ENCODE results near the gene TUBB2B. TPM values are rescaled to one million over a fixed set of nuclear protein-coding genes. Genes with fewer than 3 reads are reported as not detected.

The TUBB2B gene
- total and polyA plus RNA-seq, 4 donors = 0.22 to 4.6 (median 3.2) TPM

DNA sequence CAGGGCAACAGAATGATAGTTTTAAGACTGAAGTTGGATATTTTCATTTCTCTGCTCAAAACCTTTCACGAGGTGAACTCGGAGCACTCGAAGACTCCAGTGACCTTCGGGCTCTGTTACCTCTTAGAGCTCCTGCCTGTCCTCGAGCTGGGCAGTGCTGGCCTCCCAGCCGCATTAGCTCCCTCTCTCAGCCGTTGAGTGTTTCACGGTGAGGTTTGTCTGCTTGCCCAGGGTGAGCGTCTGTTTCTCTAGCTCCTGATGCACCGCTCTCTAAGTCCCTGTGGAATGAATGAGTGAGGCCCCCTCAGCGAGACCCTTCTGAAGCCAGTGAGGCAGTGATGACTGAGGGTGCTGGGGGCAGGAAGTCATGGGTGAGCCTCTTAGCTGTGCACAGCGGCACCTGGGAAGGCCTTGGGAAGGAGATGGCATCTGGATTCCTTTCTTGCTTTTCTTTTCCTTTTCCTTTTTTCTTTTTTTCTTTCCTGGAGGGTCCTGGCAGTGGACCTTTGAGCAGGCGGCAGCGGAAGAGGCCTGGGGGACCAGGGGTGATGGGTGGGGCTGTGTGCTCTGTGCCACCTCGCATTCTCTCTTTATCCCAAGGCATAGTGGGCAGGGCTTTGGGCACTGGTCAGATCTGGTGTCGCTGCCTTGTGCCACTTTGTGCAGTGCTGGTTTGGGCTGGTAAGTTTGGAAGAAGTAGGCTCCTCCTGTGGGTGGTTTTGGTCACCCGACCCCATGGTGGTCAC lies 33.5 kb upstream of the TUBB2B start (continued):
- TF ChIP-seq, protein P1, sequence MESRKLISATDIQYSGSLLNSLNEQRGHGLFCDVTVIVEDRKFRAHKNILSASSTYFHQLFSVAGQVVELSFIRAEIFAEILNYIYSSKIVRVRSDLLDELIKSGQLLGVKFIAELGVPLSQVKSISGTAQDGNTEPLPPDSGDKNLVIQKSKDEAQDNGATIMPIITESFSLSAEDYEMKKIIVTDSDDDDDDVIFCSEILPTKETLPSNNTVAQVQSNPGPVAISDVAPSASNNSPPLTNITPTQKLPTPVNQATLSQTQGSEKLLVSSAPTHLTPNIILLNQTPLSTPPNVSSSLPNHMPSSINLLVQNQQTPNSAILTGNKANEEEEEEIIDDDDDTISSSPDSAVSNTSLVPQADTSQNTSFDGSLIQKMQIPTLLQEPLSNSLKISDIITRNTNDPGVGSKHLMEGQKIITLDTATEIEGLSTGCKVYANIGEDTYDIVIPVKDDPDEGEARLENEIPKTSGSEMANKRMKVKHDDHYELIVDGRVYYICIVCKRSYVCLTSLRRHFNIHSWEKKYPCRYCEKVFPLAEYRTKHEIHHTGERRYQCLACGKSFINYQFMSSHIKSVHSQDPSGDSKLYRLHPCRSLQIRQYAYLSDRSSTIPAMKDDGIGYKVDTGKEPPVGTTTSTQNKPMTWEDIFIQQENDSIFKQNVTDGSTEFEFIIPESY (IDR thresholded peaks at IDR 0.05) = no peak

DNA sequence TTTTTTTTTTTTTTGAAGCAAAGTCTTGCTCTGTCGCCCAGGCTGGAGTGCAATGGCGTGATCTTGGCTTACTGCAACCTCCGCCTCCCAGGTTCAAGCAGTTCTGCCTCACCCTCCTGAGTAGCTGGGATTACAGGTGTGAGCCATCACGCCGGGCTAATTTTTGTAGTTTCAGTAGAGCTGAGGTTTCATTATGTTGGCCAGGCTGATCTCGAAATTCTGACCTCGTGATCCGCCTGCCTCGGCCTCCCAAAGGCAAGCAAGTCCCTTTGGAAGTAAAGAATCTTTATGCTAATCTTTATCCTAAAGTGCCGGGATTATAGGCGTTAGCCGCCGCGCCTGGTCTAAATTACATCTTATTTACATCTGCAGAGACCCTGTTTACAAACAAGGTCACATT lies 32.8 kb upstream of the TUBB2B start:
- Histone ChIP-seq H3K36me3 (ENCODE audit: control insufficient read depth in 4 of 4, insufficient read depth in 3 of 4, low read depth in 1 of 4, low read length in 3 of 4) (peaks cover 0 to 3% (median 1%) of the 10 kb centered on the region in 4 donors), H3K4me1 (ENCODE audit: control insufficient read depth in 4 of 4, insufficient read depth in 4 of 4, low read length in 3 of 4) (peaks cover 10 to 49% (median 40%) of the 10 kb centered on the region in 4 donors), H3K9ac (ENCODE audit: low read depth in 1 of 2, low read length in 2 of 2) (no peak overlapping the region), H3K9me3 (ENCODE audit: control insufficient read depth in 4 of 4, low read length in 3 of 4) (no peaks in the 10 kb centered on the region), H3K27me3 (ENCODE audit: control insufficient read depth in 4 of 4, insufficient read depth in 4 of 4, low read length in 3 of 4) (no peaks in the 10 kb centered on the region), H3K4me3 (ENCODE audit: low read depth in 1 of 3, low read length in 3 of 3) (no peak overlapping the region), H3K27ac (ENCODE audit: low read depth in 1 of 2, low read length in 2 of 2) (no peak overlapping the region)
- DNase-seq (ENCODE audit: low spot score) = no peak
- WGBS = 89% methylated on average over 14 of the region's 14 CpGs
- TF ChIP-seq HNF4G (IDR thresholded peaks at IDR 0.05) (no peak), HNF4A (conservative IDR thresholded peaks at IDR 0.05) (no peak), YY1 (IDR thresholded peaks at IDR 0.05) (no peak), FOXA2 (IDR thresholded peaks at IDR 0.05) (no peak), TAF1 (conservative IDR thresholded peaks at IDR 0.05) (no peak)
- TF ChIP-seq, protein P2, sequence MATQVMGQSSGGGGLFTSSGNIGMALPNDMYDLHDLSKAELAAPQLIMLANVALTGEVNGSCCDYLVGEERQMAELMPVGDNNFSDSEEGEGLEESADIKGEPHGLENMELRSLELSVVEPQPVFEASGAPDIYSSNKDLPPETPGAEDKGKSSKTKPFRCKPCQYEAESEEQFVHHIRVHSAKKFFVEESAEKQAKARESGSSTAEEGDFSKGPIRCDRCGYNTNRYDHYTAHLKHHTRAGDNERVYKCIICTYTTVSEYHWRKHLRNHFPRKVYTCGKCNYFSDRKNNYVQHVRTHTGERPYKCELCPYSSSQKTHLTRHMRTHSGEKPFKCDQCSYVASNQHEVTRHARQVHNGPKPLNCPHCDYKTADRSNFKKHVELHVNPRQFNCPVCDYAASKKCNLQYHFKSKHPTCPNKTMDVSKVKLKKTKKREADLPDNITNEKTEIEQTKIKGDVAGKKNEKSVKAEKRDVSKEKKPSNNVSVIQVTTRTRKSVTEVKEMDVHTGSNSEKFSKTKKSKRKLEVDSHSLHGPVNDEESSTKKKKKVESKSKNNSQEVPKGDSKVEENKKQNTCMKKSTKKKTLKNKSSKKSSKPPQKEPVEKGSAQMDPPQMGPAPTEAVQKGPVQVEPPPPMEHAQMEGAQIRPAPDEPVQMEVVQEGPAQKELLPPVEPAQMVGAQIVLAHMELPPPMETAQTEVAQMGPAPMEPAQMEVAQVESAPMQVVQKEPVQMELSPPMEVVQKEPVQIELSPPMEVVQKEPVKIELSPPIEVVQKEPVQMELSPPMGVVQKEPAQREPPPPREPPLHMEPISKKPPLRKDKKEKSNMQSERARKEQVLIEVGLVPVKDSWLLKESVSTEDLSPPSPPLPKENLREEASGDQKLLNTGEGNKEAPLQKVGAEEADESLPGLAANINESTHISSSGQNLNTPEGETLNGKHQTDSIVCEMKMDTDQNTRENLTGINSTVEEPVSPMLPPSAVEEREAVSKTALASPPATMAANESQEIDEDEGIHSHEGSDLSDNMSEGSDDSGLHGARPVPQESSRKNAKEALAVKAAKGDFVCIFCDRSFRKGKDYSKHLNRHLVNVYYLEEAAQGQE (IDR thresholded peaks at IDR 0.05) = no peak

DNA sequence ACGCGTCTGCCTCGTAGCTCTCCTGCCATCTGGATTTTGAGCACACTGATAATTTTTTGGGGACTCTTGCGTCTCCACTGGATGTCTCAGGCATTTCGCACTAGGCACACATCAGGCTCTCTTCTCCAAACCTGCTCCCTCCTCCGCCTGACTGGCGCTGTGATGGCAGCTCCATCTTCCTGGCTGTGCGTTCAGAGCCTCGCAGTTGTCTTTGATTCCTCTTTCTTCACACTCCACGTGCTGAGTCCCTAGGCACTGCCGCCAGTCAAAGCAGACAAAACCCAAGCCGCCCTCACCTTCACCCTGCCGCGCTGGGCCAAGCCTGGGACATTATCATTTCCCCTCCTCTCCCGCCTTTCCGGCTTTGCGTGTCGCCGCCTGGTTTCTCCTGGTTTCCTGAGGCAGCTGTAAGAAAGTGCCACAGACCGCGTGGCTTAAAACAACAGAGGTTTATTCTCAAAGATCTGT lies 32.1 kb upstream of the TUBB2B start:
- Histone ChIP-seq H3K36me3 (ENCODE audit: control insufficient read depth in 4 of 4, insufficient read depth in 3 of 4, low read depth in 1 of 4, low read length in 3 of 4) (peaks cover 0 to 3% (median 1%) of the 10 kb centered on the region in 4 donors), H3K4me1 (ENCODE audit: control insufficient read depth in 4 of 4, insufficient read depth in 4 of 4, low read length in 3 of 4) (peaks cover 10 to 42% (median 33%) of the 10 kb centered on the region in 4 donors), H3K27ac (ENCODE audit: low read depth in 1 of 2, low read length in 2 of 2) (peak overlapping the region; percentile 81 to 88), H3K9me3 (ENCODE audit: control insufficient read depth in 4 of 4, low read length in 3 of 4) (no peaks in the 10 kb centered on the region), H3K27me3 (ENCODE audit: control insufficient read depth in 4 of 4, insufficient read depth in 4 of 4, low read length in 3 of 4) (no peaks in the 10 kb centered on the region), H3K9ac (ENCODE audit: low read depth in 1 of 2, low read length in 2 of 2) (peak overlapping the region; percentile 34 to 45), H3K4me3 (ENCODE audit: low read depth in 1 of 3, low read length in 3 of 3) (peak overlapping the region; percentile 87 to 92 (median 91))
- DNase-seq (ENCODE audit: low spot score) = no peak
- TF ChIP-seq, protein P1 (IDR thresholded peaks at IDR 0.05) = no peak
- TF ChIP-seq, protein P3, sequence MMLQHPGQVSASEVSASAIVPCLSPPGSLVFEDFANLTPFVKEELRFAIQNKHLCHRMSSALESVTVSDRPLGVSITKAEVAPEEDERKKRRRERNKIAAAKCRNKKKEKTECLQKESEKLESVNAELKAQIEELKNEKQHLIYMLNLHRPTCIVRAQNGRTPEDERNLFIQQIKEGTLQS (IDR thresholded peaks at IDR 0.05) = no peak
- TF ChIP-seq RXRA (IDR thresholded peaks at IDR 0.05) (peak in 1 of 2 donors; percentile 10), FOXA2 (IDR thresholded peaks at IDR 0.05) (no peak), YY1 (IDR thresholded peaks at IDR 0.05) (peak; percentile 46), RAD21 (IDR thresholded peaks at IDR 0.05) (peak in 1 of 2 donors; percentile 14), JUND (IDR thresholded peaks at IDR 0.05) (no peak)
- TF ChIP-seq, protein P4, sequence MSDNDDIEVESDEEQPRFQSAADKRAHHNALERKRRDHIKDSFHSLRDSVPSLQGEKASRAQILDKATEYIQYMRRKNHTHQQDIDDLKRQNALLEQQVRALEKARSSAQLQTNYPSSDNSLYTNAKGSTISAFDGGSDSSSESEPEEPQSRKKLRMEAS (IDR thresholded peaks at IDR 0.05) = peak; percentile 53
- TF ChIP-seq, protein P5, sequence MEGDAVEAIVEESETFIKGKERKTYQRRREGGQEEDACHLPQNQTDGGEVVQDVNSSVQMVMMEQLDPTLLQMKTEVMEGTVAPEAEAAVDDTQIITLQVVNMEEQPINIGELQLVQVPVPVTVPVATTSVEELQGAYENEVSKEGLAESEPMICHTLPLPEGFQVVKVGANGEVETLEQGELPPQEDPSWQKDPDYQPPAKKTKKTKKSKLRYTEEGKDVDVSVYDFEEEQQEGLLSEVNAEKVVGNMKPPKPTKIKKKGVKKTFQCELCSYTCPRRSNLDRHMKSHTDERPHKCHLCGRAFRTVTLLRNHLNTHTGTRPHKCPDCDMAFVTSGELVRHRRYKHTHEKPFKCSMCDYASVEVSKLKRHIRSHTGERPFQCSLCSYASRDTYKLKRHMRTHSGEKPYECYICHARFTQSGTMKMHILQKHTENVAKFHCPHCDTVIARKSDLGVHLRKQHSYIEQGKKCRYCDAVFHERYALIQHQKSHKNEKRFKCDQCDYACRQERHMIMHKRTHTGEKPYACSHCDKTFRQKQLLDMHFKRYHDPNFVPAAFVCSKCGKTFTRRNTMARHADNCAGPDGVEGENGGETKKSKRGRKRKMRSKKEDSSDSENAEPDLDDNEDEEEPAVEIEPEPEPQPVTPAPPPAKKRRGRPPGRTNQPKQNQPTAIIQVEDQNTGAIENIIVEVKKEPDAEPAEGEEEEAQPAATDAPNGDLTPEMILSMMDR (IDR thresholded peaks at IDR 0.05; ENCODE audit: low read depth, low read length, missing input control) = no peak
- WGBS = under 1% methylated on average over 21 of the region's 21 CpGs
